GM23248 (cell line): ENCODE data around the gene PPP1R3C. TPM values are rescaled to one million over a fixed set of nuclear protein-coding genes. Genes with fewer than 3 reads are reported as not detected.

Experiments
- DNase-seq: peaks from one replicate; pipeline ENCODE4 v3.0.0-alpha.2; 2015
- H2AFZ ChIP-seq: fragments of 200-600 bp; sonication (generic); 2 replicates; pipeline ENCODE4 v1.6.1; 2016; ENCODE audit warnings: antibody characterized with exemption
- H3F3A ChIP-seq: fragments of 200-600 bp; sonication (generic); 2 replicates; pipeline ENCODE4 v1.6.1; 2016; ENCODE audit warnings: mild to moderate bottlenecking, antibody characterized with exemption, mixed run types; ENCODE audit not compliant: insufficient read depth
- H3K27ac ChIP-seq: fragments of 200-600 bp; sonication (generic); 2 replicates; pipeline ENCODE4 v1.5.1; 2016; ENCODE audit warnings: mild to moderate bottlenecking
- H3K27me3 ChIP-seq: fragments of 200-600 bp; sonication (generic); replicated peaks from 2 replicates; pipeline ENCODE4 v1.6.1; 2016; ENCODE audit warnings: mild to moderate bottlenecking; ENCODE audit not compliant: insufficient read depth
- H3K36me3 ChIP-seq: fragments of 200-600 bp; sonication (generic); 2 replicates; pipeline ENCODE4 v1.6.1; 2016; ENCODE audit warnings: low read depth, mild to moderate bottlenecking
- H3K4me1 ChIP-seq: fragments of 200-600 bp; sonication (generic); 2 replicates; pipeline ENCODE4 v1.6.1; 2016; ENCODE audit warnings: mild to moderate bottlenecking; ENCODE audit not compliant: insufficient read depth
- H3K4me2 ChIP-seq: fragments of 200-600 bp; sonication (generic); one replicate; pipeline ENCODE4 v1.6.1; 2016; ENCODE audit warnings: mild to moderate bottlenecking; ENCODE audit not compliant: unreplicated experiment
- H3K4me3 ChIP-seq: fragments of 200-600 bp; sonication (generic); 2 replicates; pipeline ENCODE4 v1.5.1; 2016; ENCODE audit warnings: mild to moderate bottlenecking
- H3K79me2 ChIP-seq: fragments of 200-600 bp; sonication (generic); 2 replicates; pipeline ENCODE4 v1.6.1; 2016; ENCODE audit warnings: mild to moderate bottlenecking; ENCODE audit not compliant: insufficient read depth
- H3K9ac ChIP-seq: fragments of 200-600 bp; sonication (generic); 2 replicates; pipeline ENCODE4 v1.6.1; 2016; ENCODE audit warnings: mild to moderate bottlenecking
- H3K9me2 ChIP-seq: fragments of 200-600 bp; sonication (generic); 2 replicates; pipeline ENCODE4 v1.6.1; 2016; ENCODE audit warnings: mixed run types, mild to moderate bottlenecking, moderate library complexity; ENCODE audit not compliant: insufficient read depth
- H3K9me3 ChIP-seq: fragments of 200-600 bp; sonication (generic); one replicate; pipeline ENCODE4 v1.6.1; 2017; ENCODE audit warnings: low read depth
- H4K20me1 ChIP-seq: fragments of 200-600 bp; sonication (generic); 2 replicates; pipeline ENCODE4 v1.6.0; 2016; ENCODE audit not compliant: insufficient read depth
- EZH2 ChIP-seq: fragments of 200-600 bp; sonication (generic); IDR thresholded peaks from 2 replicates; pipeline ENCODE4 v1.6.1; 2018; ENCODE audit warnings: antibody characterized with exemption, mild to moderate bottlenecking; ENCODE audit not compliant: insufficient read depth, poor library complexity, severe bottlenecking
- EZH2phosphoT487 ChIP-seq: fragments of 200-600 bp; sonication (generic); IDR thresholded peaks from 2 replicates; pipeline ENCODE4 v1.6.1; 2018; ENCODE audit warnings: antibody characterized with exemption, moderate library complexity, mild to moderate bottlenecking, low read depth; ENCODE audit not compliant: insufficient read depth
- WGBS, 2 experiments: methylation state at CpG; one replicate each; pipeline ENCODE4 v1.1.6; 2015 to 2017; ENCODE audit warnings: low lambda C conversion rate in 2 of 2, low coverage in 1 of 2; ENCODE audit errors: missing lambda C conversion rate in 2 of 2; 5-methylcytosine and 5-hydroxymethylcytosine counted together
- in situ Hi-C: fragments of 300-500 bp; cut with MboI; formaldehyde crosslinking; loops from 2 replicates; pipeline ENCODE4 v1.15.0; 2020
- polyA plus RNA-seq: library from polyadenylated mRNA; unstranded; fragments of >200 nt; fragmentation: Nextera tagmentation; extraction: Ambion mirVana; gene quantifications from 2 replicates; pipeline ENCODE4 v1.2.1, GENCODE V29; 2016
- total RNA-seq: library from RNA; depleted of rRNA; stranded (reverse); fragments of >200 nt; shearing (Covaris generic); gene quantifications from 2 replicates; pipeline ENCODE4 v1.2.3, GENCODE V29; 2014

The PPP1R3C gene
- total and polyA plus RNA-seq, 2 experiments from 2014 or later, result 99.9 to 193 TPM

DNA sequence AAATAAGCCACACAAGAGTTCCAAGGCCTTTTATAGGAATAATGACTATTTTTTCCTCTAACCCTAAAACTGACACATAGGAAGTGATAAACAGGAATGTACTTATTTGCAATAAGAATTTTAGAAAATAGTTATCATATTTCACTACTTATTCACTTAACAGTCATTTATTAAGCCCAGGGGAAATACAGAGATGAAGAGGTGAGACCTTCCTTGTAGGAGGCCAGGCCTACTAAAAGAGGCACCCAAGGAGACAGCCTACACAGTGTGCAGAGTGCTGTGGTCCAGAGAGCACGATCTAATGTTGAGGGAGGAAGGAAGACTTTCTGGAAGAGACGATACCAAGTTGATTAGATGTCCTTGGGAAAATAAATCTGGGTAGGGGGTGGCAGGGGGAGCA, 45.0 kb upstream of the PPP1R3C start:
- Histone ChIP-seq H2AFZ (no peak overlapping the region), H3K9me3 (no peaks in the 10 kb centered on the region), H3K4me1 (peaks cover 22% of the 10 kb centered on the region), H3K27me3 (no peaks in the 10 kb centered on the region), H3K79me2 (no peaks in the 10 kb centered on the region), H3K4me3 (no peak overlapping the region), H4K20me1 (no peaks in the 10 kb centered on the region), H3K9ac (no peak overlapping the region), H3K36me3 (no peaks in the 10 kb centered on the region), H3K9me2 (no peaks in the 10 kb centered on the region), H3K4me2 (no peak overlapping the region), H3K27ac (no peak overlapping the region), H3F3A (peaks cover 10% of the 10 kb centered on the region)
- TF ChIP-seq EZH2phosphoT487 (no peak), EZH2 (no peak)
- no peak for DNase-seq
- 93 to 94% methylated on average over 2 of the region's 2 CpGs for WGBS, 2 experiments
- in situ Hi-C loops, result no loop called here

DNA sequence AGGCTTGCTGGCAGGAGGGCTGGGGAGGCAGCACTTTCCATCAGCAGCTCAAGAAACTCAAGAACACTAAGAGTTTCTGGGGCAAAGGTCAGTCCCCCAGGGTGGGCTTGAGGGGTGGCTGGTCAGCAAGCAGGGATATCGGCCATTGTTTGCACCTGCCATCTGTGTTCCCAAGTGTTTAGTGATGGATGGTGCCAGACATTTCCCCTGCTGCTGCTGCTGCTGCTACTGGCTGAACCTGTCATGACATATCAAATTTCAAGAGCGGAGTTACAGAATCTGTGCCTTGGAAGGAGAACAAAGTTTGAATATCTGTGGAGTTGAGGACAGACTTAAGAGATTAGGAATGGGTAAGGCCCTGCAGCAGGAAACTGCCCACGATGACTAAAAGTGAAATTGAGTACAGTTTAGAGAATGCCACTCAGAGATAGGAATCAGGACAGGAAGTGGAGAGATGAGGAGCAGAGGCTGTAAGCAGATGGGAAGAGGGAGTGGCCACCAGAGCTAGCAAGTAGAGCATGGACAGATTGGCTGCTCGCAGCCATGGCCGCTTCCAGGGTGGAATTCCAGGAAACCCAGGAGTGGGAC, 39.2 kb upstream of the PPP1R3C start:
- H2AFZ ChIP-seq, result peak overlapping the region; percentile 70
- peaks cover 10% of the 10 kb centered on the region for H3K4me1 ChIP-seq
- H3K27ac ChIP-seq, result peak overlapping the region; percentile 9; the same call in 1 of the 2 replicates
- 11 to 13% methylated on average over 5 of the region's 5 CpGs for WGBS, 2 experiments
- H3K9me3 ChIP-seq, result no peaks in the 10 kb centered on the region
- H3K9me2 ChIP-seq, result no peaks in the 10 kb centered on the region
- H3K4me2 ChIP-seq, result peak overlapping the region; percentile 71
- H3K4me3 ChIP-seq, result peak overlapping the region; percentile 19
- no peaks in the 10 kb centered on the region for H4K20me1 ChIP-seq
- H3K79me2 ChIP-seq, result no peaks in the 10 kb centered on the region
- TF ChIP-seq EZH2phosphoT487 (no peak), EZH2 (no peak)
- H3F3A ChIP-seq, result peaks cover 14% of the 10 kb centered on the region
- in situ Hi-C loops, result no loop called here
- no peaks in the 10 kb centered on the region for H3K36me3 ChIP-seq
- DNase-seq, result peak; percentile 75
- H3K9ac ChIP-seq, result no peak overlapping the region
- H3K27me3 ChIP-seq, result no peaks in the 10 kb centered on the region

DNA sequence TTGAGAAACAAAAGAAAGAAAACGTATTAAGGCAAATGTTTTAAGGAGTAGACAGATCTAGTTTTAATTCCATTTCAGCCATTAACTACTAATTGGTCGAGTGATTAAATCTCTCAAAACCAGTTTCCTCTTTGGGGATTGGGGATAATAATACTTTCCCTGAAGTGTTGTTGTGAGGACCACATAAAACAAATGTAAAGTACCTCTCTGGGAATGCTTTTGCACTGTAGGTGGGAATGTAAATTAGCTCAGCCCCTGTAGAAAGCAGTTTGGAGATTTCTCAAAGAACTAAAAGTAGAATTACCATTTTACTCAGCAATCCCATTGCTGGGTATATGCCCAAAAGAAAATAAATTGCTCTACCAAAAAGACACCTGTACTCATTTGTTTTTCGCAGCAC, 36.0 kb upstream of the PPP1R3C start:
- peaks cover 25% of the 10 kb centered on the region for H3F3A ChIP-seq
- no peak for TF ChIP-seq EZH2
- no peak for TF ChIP-seq EZH2phosphoT487

DNA sequence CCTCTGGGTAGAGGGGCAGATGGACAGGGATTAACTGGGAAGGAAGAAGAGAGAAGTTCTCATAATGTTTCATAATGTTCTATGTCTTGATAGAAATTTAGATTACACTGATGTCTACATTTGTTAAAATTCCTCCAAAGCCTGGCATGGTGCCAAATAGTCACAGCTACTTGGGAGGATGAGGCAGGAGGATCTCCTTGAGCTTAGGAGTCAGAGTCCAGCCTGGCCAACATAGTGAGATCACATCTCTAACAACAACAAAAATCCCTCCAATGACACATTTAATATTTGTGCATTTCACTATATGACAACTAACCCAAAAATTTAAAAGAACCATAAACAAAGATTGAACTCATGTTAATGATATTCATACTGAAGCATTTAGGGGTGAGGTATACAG, 33.0 kb upstream of the PPP1R3C start:
- Histone ChIP-seq H3F3A (peaks cover 11% of the 10 kb centered on the region; the same call in 1 of the 2 replicates), H3K27ac (no peak overlapping the region), H3K9ac (no peak overlapping the region), H2AFZ (no peak overlapping the region), H3K9me3 (no peaks in the 10 kb centered on the region), H3K27me3 (no peaks in the 10 kb centered on the region), H3K9me2 (no peaks in the 10 kb centered on the region), H4K20me1 (no peaks in the 10 kb centered on the region), H3K4me3 (no peak overlapping the region), H3K79me2 (no peaks in the 10 kb centered on the region), H3K4me2 (no peak overlapping the region), H3K4me1 (peaks cover 12% of the 10 kb centered on the region), H3K36me3 (no peaks in the 10 kb centered on the region)
- peak; percentile 82 for DNase-seq
- TF ChIP-seq EZH2 (no peak), EZH2phosphoT487 (no peak)
- in situ Hi-C loops, result no loop called here

More for the DNA sequence above, 36.0 kb upstream of the PPP1R3C start:
- no peak overlapping the region for H3K4me3 ChIP-seq
- H3K36me3 ChIP-seq, result no peaks in the 10 kb centered on the region
- no peaks in the 10 kb centered on the region for H3K27me3 ChIP-seq
- H3K27ac ChIP-seq, result no peak overlapping the region
- 66 to 67% methylated on average over 3 of the region's 3 CpGs for WGBS, 2 experiments
- H3K4me2 ChIP-seq, result no peak overlapping the region
- H4K20me1 ChIP-seq, result no peaks in the 10 kb centered on the region
- in situ Hi-C loops, result no loop called here
- no peak for DNase-seq
- H3K79me2 ChIP-seq, result no peaks in the 10 kb centered on the region
- no peak overlapping the region for H2AFZ ChIP-seq
- no peak overlapping the region for H3K9ac ChIP-seq
- H3K9me3 ChIP-seq, result no peaks in the 10 kb centered on the region
- H3K9me2 ChIP-seq, result no peaks in the 10 kb centered on the region
- H3K4me1 ChIP-seq, result peaks cover 22% of the 10 kb centered on the region

DNA sequence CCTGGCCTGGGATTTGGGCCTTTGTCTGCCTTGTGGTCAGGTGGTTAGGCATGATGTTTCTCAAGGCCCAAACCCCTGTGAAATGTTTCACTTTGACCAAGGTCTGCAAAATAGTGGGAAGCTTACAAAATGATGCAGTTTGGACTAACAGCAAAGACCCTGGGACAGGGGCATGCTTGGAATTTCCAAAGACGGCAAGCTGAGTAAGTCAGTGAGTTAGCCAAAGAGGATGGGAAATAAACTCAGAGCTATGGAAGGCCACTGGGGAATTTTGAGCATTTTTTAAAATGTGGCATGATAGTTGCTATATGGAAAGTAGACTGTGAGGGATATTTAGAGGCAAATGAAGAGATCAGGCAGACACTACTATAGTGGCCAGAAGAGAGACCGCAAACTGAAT, 31.6 kb upstream of the PPP1R3C start:
- in situ Hi-C loops, result no loop called here
- no peaks in the 10 kb centered on the region for H3K9me3 ChIP-seq
- no peaks in the 10 kb centered on the region for H3K9me2 ChIP-seq
- H3K9ac ChIP-seq, result no peak overlapping the region
- no peak for TF ChIP-seq EZH2
- no peak for TF ChIP-seq EZH2phosphoT487
- H4K20me1 ChIP-seq, result no peaks in the 10 kb centered on the region
- H2AFZ ChIP-seq, result no peak overlapping the region
- no peaks in the 10 kb centered on the region for H3K27me3 ChIP-seq
- H3K27ac ChIP-seq, result no peak overlapping the region
- no peak overlapping the region for H3K4me2 ChIP-seq
- peaks cover 12% of the 10 kb centered on the region for H3K4me1 ChIP-seq
- no peaks in the 10 kb centered on the region for H3K36me3 ChIP-seq
- no peak for DNase-seq
- no peak overlapping the region for H3K4me3 ChIP-seq
- WGBS, 2 experiments, result 85 to 95% methylated on average over 2 of the region's 2 CpGs
- peaks cover 11% of the 10 kb centered on the region; the same call in 1 of the 2 replicates for H3F3A ChIP-seq
- H3K79me2 ChIP-seq, result no peaks in the 10 kb centered on the region
